DMS153 treated with DMSO at 0.1 percent for 48 hours (cell line): ENCODE results near the gene FNIP1.
"Not testable (repeated sequence)": the region's sequence is repeated elsewhere in the genome, so short reads cannot be mapped to it uniquely, and the experiment has no call there.

Experiments
- DNase-seq: peaks from one replicate; lab custom pipeline; 2025; ENCODE audit not compliant: unreplicated experiment; lab: John Stamatoyannopoulos, UW

Gene FNIP1

DNA sequence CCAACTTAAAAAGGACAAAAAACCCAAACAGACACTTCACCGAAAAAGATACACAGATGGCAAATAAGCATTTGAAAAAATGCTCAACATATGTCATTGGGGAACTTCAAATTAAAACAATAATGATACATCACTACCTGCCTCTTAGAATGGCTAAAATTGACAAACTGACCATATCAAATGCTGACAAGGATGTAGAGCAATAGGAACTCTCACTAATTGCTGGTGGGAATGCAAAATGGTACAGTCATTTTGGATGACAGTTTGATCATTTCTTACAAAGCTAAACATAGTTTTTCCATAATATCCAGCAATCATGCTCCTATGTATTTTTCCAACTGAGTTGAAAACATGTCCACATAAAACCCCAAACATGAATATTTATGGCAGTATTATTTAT is 102.9 kb downstream of the FNIP1 start:
- no peak for DNase-seq

DNA sequence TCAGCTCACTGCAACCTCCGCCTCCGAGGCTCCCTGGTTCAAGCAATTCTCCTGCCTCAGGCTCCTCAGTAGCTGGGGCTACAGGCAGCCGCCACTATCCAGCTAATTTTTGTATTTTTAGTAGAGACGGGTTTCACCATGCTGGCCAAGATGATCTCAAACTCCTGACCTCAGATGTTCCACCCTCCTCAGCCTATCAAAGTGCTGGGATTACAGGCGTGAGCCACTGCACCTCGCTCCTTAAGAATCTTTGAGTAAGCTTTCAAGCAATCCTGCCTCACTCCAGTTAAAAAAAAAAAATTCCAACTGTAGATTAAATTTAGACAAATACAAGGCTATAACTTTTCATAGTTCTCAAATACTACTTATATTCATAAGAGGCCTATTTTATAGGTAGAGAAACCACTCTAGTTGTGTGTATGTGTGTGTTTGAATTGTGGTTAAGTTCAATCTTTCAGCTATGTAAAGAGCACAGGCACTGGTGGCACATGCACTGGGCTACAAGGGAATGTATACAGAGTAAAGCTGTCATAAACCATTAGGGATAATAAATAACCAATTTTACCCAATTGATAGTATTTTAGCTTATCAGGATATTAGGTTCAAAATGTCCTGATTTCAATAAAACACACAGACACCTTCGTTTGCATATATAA is 111.2 kb downstream of the FNIP1 start:
- DNase-seq = no peak

DNA sequence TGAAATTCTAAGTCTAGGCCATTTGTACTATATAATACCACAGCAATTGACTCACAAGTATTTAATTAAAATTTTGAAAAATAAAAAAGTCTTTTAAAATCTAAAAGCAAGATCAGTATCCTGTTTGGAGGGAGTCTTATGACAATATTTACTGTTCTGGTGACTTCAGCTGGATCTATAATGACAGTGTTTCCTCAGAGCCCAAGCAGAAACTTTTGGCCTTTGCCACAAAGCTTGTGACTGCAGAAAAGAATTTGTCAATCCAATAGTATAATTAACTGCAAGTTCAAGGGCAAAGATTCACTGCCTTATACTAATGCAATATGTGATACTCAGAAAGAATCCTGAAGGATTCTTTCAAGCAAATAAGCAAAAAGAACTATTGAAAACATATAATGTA is 112.2 kb downstream of the FNIP1 start:
- no peak for DNase-seq

DNA sequence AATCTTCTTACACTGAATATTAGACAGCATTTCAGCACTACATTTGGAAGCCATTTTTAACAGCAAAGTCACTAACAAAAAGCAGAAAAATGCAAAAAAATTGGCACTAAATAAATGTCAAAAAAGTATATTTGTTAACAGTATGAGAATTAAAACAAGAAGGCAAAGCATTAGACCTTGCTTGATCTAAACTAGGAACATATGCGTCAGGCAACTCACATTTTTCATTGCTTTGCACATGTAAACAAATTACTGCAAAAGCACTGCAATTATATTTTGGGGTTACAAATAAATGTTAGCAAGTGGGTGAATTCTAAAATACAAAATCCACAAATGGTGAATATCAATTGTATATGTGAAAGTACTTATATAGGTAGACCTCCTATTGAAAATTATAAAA is 112.8 kb downstream of the FNIP1 start:
- no peak for DNase-seq

DNA sequence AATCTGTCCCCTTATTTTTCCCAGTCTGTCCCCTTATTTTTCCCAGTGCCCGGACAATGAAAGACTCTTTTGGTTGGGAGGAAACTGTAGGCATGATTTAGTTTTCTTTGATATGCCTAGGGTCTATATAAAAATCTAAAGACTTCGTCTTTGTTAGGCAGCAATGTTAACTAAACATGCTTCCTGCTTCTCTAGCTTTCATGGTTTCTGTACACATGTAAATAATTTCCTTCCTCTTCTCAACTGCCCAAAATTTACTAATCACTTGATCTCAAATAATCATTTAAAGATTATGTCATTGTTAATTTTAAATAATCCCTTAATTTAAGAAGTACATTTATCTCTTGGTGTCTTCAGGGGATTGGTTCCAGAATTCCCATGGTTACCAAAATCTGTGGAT is 114.0 kb downstream of the FNIP1 start:
- DNase-seq = no peak

DNA sequence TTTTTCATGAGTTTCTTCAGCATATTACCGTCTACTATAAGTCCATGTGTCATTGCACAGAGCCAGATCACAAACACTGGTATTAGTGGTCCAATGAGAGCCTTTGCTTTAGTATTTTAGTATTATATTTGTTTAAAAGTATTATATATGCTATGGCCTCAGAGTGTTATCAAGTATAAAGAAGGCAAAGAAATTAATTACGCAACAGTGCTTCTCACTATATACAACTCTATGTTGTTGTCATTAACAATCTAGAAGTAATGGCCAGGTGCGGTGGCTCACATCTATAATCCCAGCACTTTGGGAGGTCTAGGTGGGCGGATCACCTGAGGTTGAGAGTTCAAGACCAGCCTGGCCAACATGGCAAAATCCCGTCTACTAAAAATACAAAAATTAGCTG is 114.6 kb downstream of the FNIP1 start:
- DNase-seq = no peak

- no peak for DNase-seq
Observed at GRCh38 chr5:131679911-131680310, 116.9 kb downstream of the FNIP1 start.

DNA sequence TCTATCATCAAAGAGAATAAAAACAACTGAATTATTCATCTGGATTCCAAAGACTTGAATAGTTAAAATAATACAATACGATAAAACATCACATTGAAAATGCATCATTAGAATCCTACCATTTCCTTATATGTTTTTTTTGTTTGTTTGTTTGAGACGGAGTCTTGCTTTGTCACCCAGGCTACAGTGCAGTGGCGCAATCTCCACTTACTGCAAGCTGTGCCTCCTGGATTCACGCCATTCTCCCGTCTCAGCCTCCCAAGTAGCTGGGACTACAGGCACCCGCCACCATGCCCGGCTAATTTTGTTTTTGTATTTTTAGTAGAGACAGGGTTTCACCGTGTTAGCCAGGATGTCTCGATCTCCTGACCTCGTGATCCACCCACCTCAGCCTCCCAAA is 118.5 kb downstream of the FNIP1 start:
- not testable (repeated sequence) for DNase-seq

- DNase-seq = no peak
Observed at GRCh38 chr5:131677115-131677514, 119.7 kb downstream of the FNIP1 start.

DNA sequence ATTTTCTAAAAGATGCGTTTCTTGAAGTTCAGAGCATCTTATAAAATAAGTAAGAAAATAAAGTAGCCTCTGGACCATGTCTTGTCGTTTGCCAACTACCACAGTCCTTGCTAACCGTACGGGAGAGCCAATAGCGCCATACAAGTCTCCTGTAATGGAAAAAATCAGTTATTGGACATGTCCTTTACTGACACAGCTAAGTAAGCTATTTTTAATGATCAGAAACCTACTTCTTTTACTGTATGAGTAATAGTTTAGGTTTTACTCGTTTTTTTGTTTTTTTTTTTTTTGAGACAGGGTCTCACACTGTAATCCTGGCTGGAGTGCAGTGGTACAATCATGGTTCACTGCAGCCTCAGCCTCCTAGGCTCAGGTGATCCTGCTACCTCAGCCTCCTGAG is 124.0 kb downstream of the FNIP1 start:
- no peak for DNase-seq

GRCh38 chr5:131671994-131672655 is 124.7 kb downstream of the FNIP1 start:
- no peak for DNase-seq

DNA sequence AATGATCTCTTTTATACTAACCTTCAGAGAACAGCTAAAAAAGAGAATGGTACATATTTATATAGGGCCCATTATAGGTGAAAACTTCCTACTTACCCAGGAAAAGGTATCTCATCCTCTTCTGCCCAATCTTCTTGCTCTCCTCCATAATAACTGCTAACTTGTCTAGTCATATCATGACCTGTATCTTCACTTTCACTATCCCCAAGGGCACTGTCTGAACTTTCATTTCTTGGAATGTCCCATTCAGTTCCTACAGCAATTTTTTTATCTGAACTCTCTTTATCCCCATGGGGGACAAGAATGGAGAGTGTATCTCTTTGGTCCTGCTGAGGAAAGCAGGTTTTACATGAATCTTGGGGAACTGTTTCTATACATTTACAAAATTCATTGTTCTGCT is 125.4 kb downstream of the FNIP1 start:
- DNase-seq = no peak

- no peak for DNase-seq
Observed at GRCh38 chr5:131664929-131665328, 131.9 kb downstream of the FNIP1 start.

DNA sequence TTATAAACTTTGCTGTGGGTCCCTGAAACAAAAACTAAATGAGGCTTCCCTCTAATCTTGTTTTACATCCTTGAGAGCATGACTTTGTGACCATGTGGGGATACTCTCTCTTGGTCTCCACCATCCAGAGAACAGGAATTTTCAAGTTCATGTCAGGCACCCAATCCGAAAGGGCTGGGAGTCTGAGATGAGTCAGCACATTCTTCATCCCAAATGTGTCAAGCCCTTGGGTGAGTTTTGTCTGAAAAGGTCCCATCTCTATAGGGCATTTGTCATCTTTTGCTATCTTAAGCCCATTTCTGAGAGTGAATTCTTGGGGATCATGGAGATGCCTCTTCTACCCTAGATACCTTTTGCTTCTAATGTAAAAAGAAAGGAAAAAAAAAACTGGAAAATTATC is 134.9 kb downstream of the FNIP1 start:
- no peak for DNase-seq

GRCh38 chr5:131659841-131660240 is 137.0 kb downstream of the FNIP1 start:
- no peak for DNase-seq

DNA sequence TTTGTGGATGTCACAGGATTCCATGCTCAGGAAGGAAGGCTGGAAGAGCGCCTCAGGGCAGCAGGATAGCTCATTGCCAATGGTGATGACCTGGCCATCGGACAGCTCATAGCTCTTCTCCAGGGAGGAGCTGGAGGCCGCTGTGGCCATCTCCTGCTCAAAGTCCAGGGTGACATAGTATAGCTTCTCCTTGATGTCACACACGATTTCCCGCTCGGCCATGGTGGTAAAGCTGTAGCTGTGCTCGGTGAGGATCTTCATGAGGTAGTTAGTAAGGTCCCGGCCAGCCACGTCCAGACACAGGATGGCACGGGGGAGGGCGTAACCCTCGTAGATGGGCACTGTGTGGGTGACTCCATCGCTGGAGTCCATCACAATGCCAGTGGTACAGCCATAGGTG is 137.5 kb downstream of the FNIP1 start:
- DNase-seq = no peak

DNA sequence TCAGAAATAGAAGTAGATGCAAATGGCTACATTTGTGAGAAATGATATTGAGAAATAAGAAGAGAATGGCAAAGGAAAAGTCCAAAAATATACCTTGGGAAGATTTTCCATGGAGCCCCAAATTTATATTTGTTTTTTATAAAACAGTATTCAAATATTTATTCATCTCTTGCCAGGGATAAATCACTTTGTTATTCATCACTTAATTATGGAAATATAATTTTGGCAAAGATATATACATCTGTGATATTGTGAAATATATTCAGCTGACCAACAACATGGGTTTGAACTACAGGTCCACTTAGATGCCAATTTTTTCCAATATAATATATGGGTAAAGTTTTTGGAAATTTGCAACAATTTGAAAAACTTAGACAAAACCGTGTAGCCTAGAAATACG is 142.0 kb downstream of the FNIP1 start:
- DNase-seq = no peak

- DNase-seq = no peak
Observed at GRCh38 chr5:131654309-131654708, 142.5 kb downstream of the FNIP1 start.

DNA sequence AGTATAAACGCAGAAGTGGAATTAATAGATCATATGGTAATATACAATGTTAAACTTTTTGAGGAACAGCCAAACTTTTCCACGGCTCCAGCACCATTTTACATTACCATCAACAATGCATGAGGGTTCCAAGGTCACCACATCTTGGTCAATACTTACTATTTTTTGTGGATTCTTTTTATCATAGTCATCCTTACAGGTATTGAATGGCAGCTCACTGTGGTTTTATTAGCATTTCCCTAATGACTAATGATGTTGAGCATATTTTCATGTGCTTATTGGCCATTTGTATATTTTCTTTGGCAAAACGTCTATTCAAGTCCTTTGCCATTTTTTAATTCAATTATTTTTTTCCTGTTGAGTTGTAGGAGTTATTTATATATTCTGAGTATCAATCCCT is 147.7 kb downstream of the FNIP1 start:
- DNase-seq = no peak

GRCh38 chr5:131647048-131647769 is 149.6 kb downstream of the FNIP1 start:
- DNase-seq = no peak

- DNase-seq = no peak
Observed at GRCh38 chr5:131644822-131645221, 152.0 kb downstream of the FNIP1 start.

DNA sequence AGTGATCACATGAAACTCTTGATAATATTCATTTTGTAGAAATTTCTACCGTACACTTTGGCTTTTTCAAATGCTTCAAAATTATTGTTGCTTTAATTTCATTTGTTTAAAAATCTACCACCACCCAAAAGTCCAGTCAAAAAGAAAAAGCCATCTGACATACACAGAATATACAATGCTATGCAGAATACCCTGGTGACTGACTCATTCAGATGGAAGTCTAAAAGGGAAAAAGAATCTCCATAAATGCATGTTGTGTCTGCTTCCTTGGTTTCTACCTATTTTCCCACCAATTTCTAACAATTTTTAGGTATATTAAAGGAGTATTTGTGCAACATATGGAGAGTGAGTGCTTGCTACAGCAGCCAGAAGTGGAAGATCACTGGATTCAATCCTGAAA is 152.4 kb downstream of the FNIP1 start:
- DNase-seq = no peak
